Smooth muscle cell (in vitro differentiated cells): Measurements from ENCODE around the gene UGT3A2. TPM values are rescaled to one million over a fixed set of nuclear protein-coding genes. Genes with fewer than 3 reads are reported as not detected.

Experiments
- DNase-seq: peaks from one replicate; lab custom pipeline; 2025; ENCODE audit not compliant: unreplicated experiment; lab: John Stamatoyannopoulos, UW
- H2AFZ ChIP-seq: fragments of 200-600 bp; sonication (generic); 2 replicates; pipeline ENCODE4 v1.6.0; 2016; ENCODE audit warnings: antibody characterized with exemption, low read depth, mild to moderate bottlenecking
- H3F3A ChIP-seq: fragments of 200-600 bp; sonication (generic); 2 replicates; pipeline ENCODE4 v1.6.0; 2017; ENCODE audit warnings: antibody characterized with exemption, low read depth
- H3K27ac ChIP-seq: fragments of 200-600 bp; sonication (generic); 2 replicates; pipeline ENCODE4 v1.5.1; 2016; ENCODE audit warnings: low read depth, mild to moderate bottlenecking
- H3K27me3 ChIP-seq: fragments of 200-600 bp; sonication (generic); 2 replicates; pipeline ENCODE4 v1.6.1; 2016; ENCODE audit warnings: low read depth, mild to moderate bottlenecking
- H3K36me3 ChIP-seq: fragments of 200-600 bp; sonication (generic); 2 replicates; pipeline ENCODE4 v1.5.1; 2016; ENCODE audit warnings: low read depth
- H3K4me1 ChIP-seq: fragments of 200-600 bp; sonication (generic); 2 replicates; pipeline ENCODE4 v1.5.1; 2016; ENCODE audit warnings: low read depth
- H3K4me2 ChIP-seq: fragments of 200-600 bp; sonication (generic); 2 replicates; pipeline ENCODE4 v1.6.0; 2016; ENCODE audit warnings: mild to moderate bottlenecking
- H3K4me3 ChIP-seq: fragments of 200-600 bp; sonication (generic); 2 replicates; pipeline ENCODE4 v1.5.1; 2016; ENCODE audit warnings: mild to moderate bottlenecking
- H3K79me2 ChIP-seq: fragments of 200-600 bp; sonication (generic); 2 replicates; pipeline ENCODE4 v1.6.0; 2016; ENCODE audit warnings: low read depth, mild to moderate bottlenecking
- H3K9ac ChIP-seq: fragments of 200-600 bp; sonication (generic); 2 replicates; pipeline ENCODE4 v1.6.0; 2016; ENCODE audit warnings: low read depth
- H3K9me3 ChIP-seq: fragments of 200-600 bp; sonication (generic); replicated peaks from 2 replicates; pipeline ENCODE4 v1.5.1; 2016; ENCODE audit warnings: low read depth
- H4K20me1 ChIP-seq: fragments of 200-600 bp; sonication (generic); 2 replicates; pipeline ENCODE4 v1.6.0; 2016; ENCODE audit warnings: low read depth
- WGBS: methylation state at CpG from one replicate; pipeline ENCODE4 v1.1.7; 2016; ENCODE audit warnings: low lambda C conversion rate; 5-methylcytosine and 5-hydroxymethylcytosine counted together
- polyA plus RNA-seq: library from polyadenylated mRNA; unstranded; fragments of >200 nt; fragmentation: Nextera tagmentation; extraction: Ambion mirVana; gene quantifications from 2 replicates; pipeline ENCODE4 v1.2.1, GENCODE V29; 2016
- small RNA-seq: library from RNA; depleted of rRNA; stranded (forward); fragments of <200 nt; gene quantifications from one replicate; pipeline ENCODE3, GENCODE V24; 2014
- total RNA-seq: library from RNA; depleted of rRNA; stranded (reverse); fragments of >200 nt; gene quantifications from 2 replicates; pipeline ENCODE4 v1.2.3, GENCODE V29; 2014
- TF ChIP-seq, protein P1 (sequence below): fragments of 200-600 bp; sonication (generic); IDR thresholded peaks from 2 replicates; pipeline ENCODE4 v1.5.1; 2017; ENCODE audit warnings: borderline replicate concordance, mild to moderate bottlenecking, antibody characterized with exemption; ENCODE audit not compliant: insufficient read depth, poor library complexity, severe bottlenecking

The UGT3A2 gene
- total and polyA plus RNA-seq, 2 experiments from 2014 or later = 0.54 TPM; not detected in 1

GRCh38 chr5:35987776-35988175 is 78.9 kb downstream of the UGT3A2 start:
- no peaks in the 10 kb centered on the region for H3K4me1 ChIP-seq
- DNase-seq = no peak
- H3K9ac ChIP-seq = no peak overlapping the region
- H3K27ac ChIP-seq = no peak overlapping the region
- WGBS = 70% methylated on average over 3 of the region's 3 CpGs
- no peaks in the 10 kb centered on the region for H3F3A ChIP-seq
- peaks cover 43% of the 10 kb centered on the region for H3K27me3 ChIP-seq
- H3K79me2 ChIP-seq = no peaks in the 10 kb centered on the region
- H2AFZ ChIP-seq = no peak overlapping the region
- H3K9me3 ChIP-seq = no peaks in the 10 kb centered on the region
- H3K4me3 ChIP-seq = no peak overlapping the region
- TF ChIP-seq, protein P1, sequence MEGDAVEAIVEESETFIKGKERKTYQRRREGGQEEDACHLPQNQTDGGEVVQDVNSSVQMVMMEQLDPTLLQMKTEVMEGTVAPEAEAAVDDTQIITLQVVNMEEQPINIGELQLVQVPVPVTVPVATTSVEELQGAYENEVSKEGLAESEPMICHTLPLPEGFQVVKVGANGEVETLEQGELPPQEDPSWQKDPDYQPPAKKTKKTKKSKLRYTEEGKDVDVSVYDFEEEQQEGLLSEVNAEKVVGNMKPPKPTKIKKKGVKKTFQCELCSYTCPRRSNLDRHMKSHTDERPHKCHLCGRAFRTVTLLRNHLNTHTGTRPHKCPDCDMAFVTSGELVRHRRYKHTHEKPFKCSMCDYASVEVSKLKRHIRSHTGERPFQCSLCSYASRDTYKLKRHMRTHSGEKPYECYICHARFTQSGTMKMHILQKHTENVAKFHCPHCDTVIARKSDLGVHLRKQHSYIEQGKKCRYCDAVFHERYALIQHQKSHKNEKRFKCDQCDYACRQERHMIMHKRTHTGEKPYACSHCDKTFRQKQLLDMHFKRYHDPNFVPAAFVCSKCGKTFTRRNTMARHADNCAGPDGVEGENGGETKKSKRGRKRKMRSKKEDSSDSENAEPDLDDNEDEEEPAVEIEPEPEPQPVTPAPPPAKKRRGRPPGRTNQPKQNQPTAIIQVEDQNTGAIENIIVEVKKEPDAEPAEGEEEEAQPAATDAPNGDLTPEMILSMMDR = no peak
- H3K4me2 ChIP-seq = no peak overlapping the region
- no peaks in the 10 kb centered on the region for H3K36me3 ChIP-seq
- H4K20me1 ChIP-seq = no peaks in the 10 kb centered on the region

Small RNA genes within 50 kb of the gene (small RNA-seq; reads per million reads assigned to genes)
- gene AC016612.1 = not detected

Other genes starting within 250 kb of the UGT3A2 start
- 15.9 and 16.6 TPM in 2 replicates for gene IL7R, start 210.0 kb downstream of the UGT3A2 start, total RNA-seq
- gene IL7R, start 210.0 kb downstream of the UGT3A2 start, polyA plus RNA-seq = 4.4 and 11.5 TPM in 2 replicates
- gene CAPSL, start 128.3 kb downstream of the UGT3A2 start, total RNA-seq = 0.13 and 0.31 TPM in 2 replicates
- gene CAPSL, start 128.3 kb downstream of the UGT3A2 start, polyA plus RNA-seq = not detected in 2 replicates
- gene UGT3A1, start 75.5 kb downstream of the UGT3A2 start, total RNA-seq = 0.13 TPM in 1 of 2 replicates, not detected in the other
- 0.37 TPM in 1 of 2 replicates, not detected in the other for gene UGT3A1, start 75.5 kb downstream of the UGT3A2 start, polyA plus RNA-seq
- gene LMBRD2, start 85.0 kb upstream of the UGT3A2 start, total RNA-seq = 16.4 and 18.5 TPM in 2 replicates
- 2.5 and 5.0 TPM in 2 replicates for gene LMBRD2, start 85.0 kb upstream of the UGT3A2 start, polyA plus RNA-seq
- 53.8 and 61.8 TPM in 2 replicates for gene SKP2, start 85.2 kb upstream of the UGT3A2 start, total RNA-seq
- gene SKP2, start 85.2 kb upstream of the UGT3A2 start, polyA plus RNA-seq = 38.8 and 42.8 TPM in 2 replicates
- 27.2 and 40.3 TPM in 2 replicates for gene NADK2, start 175.0 kb upstream of the UGT3A2 start, total RNA-seq
- gene NADK2, start 175.0 kb upstream of the UGT3A2 start, polyA plus RNA-seq = 15.0 and 26.7 TPM in 2 replicates
- gene RANBP3L, start 235.0 kb upstream of the UGT3A2 start, total RNA-seq = 0.40 and 5.6 TPM in 2 replicates
- gene RANBP3L, start 235.0 kb upstream of the UGT3A2 start, polyA plus RNA-seq = 0.38 TPM in 1 of 2 replicates, not detected in the other